NCI-H128 (cell line): ENCODE measurements around the gene BMP7.

ENCODE experiments used
- DNase-seq: peaks from one replicate; lab custom pipeline; 2025; ENCODE audit not compliant: unreplicated experiment; lab: John Stamatoyannopoulos, UW

Gene BMP7

DNA sequence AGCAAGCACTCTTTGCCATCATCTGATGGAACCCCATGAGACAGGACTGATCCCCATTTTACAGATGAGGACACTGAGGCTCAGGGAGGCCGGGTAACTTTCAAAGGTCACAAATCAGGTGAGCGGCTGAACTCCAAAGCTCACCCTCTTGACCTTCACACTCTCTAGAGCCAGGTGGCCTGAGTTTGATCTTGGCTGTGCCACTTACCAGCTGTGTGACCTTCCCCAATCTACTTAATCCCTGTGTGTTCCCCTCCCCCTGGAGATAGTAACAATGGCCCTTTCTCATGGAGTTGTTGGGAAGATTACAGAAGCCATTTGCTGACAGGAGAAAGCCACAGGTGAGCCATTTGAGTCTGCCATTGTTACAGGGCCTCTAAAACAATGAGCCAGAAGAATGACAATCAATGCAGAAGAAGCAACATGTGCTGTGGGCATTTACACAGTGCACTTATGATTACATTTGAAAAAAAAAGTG, 34.5 kb downstream of the BMP7 start:
- no peak for DNase-seq

DNA sequence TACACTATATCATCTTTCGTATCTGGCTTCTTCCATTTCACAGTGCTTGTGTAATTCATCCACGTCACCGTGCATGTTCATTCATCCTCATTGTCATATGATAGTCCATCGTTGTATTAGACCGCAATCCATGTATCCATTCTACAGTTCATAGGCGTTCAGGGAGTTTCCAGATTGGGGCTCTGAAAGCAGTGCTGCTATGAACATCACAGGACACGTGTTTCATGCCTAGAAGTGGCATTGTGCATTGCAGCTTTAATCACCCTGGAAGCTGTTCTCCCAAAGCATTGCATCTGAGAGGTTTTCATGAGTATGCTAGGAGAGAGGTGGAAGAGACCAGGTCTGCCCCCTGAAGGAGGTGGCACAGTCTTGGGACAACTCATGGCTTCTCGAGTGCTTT, 35.3 kb downstream of the BMP7 start:
- no peak for DNase-seq

DNA sequence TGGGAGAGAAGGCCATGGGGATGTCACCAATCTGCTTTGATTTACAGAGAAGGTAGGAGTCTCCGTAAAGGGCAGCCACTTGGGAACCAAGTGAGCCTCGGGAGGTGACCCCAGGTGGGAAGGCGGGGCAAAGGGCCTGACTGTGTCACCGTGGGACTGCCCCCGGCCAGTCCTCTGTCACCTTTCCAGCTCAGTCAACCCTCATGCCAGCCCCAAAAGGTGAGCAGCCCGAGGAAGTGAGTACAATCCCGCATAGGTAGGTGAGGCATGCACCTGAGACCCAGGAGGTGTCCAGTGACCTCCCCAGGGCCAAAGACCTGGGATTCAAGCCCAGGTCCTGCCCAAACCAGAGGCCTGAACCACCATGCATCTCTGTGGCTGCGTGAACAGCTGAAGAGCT, 36.2 kb downstream of the BMP7 start:
- no peak for DNase-seq

DNA sequence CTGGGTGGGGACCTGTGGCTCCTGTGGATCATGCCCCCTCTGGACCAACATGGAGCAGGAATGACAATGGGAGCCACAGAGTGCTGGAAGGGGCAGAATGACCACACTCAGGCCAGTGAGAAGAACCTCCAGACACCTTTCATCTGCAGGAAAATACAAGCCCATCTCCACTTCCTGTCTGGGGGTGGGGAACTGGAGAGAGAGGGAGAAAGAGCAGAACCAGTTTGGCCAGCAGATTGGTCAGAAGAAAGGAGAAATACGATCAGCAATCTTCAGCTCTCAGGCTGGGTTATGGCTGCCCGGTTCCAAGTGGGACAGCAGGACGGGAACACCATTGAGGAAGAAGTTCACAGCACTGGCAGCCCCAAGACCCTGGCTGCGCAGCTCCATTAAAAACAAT, 37.0 kb downstream of the BMP7 start:
- no peak for DNase-seq

DNA sequence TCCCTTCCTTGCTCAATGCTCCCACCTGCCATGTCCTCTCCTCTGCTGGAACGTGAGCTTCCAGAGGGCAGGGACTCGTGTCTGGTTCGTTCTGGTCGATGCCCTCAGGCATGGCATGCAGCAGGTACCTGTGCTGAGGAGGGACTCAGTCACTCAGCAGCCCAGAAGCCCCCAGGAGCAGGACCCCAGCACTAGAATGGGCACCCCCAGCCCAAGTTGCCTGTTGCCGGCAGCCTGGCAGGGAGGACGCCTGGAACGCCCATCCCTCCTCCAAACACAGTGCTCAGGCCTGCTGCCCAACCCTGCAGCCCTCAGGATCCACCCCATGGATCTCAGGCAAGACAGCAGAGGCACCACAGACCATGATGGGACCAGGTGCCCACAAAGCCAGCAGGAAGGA, 40.6 kb downstream of the BMP7 start:
- no peak for DNase-seq

DNA sequence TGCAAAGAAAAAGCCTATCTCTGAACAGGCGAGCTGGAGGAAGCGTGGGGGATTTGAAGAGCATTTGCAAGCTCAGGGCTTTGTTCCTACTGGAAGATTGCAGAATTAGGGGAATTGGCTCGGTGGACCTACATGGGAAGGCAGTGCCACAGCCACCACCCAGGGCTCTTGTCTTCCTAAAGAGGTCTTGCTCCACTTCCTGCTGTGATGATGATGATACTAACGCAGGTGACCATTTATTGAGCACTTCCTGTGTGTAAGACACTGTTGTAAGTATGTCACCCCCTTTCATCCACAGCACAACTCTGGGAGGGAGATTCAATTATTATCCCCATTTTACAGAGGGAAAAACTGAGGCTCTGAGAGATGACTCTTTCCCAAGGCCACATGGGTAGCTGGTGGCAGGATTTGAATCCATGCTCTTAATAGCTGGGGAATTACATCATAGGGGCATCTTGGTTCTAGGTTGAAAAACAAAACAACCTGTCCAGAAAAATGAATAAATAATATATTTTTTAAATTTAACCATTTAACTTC, 41.2 kb downstream of the BMP7 start:
- no peak for DNase-seq

DNA sequence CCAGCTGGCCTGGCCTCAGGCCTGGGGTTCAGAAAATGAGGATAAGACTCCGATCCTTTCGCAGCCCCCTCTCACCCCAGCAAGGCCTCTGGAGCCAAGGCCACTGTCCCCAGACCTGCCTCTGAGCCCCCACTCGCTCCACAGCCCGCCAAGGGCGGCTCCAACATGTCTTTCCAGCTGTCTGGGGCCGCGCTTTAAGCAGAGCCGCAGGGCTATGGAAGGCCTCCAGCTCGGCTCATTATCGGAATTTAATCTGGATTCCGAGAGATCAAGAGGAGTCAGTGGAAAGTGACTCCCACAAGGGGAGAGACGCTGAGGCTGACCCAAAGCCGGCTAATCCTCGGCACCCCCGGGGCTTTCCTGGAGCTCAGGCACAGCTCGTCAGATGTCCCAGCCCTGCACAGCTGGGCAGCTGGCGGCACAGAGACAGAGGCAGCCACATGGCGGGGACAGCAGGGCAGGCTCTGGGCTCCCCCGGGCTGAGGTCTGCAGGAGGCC, 41.8 kb downstream of the BMP7 start:
- DNase-seq = no peak

DNA sequence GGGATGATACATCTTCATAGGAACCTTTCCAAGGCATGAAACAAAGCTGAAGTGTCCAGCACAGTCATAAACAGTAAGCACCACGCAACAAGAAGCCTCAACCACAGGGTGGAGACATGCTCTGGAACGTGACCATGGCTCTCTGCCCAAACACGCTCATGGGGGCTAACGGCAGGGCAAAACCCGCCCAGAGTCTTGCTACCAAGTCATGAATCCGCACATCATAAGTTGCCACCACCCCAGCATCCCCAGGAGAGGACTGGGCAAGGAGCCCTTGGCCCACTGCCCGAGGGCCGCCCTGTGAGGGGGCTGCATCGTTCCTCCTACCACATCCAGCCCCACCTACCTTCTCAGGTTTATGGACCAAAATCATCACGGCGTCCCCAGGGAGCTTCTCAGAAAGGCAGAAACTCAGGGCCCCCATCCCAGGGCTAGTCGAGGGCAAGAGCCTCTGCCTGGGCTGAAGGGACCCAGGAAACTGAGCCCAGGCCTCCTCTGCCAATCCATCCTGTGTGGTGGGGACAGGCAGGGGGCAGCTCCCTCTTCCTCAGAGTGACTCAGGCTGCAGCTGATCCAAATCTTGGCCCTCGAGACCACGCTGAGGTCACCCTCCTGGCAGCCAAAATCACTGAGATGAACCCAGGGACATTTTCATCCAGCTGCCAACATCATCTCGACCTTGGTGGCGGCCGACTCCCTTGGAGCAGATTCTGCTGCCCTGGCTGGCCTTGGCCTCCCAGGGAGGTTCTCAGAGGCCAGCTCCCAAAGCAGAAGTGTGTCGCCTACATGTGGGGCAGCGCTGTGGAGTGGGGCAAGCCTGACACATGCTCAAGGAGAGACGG, 42.6 kb downstream of the BMP7 start:
- no peak for DNase-seq

DNA sequence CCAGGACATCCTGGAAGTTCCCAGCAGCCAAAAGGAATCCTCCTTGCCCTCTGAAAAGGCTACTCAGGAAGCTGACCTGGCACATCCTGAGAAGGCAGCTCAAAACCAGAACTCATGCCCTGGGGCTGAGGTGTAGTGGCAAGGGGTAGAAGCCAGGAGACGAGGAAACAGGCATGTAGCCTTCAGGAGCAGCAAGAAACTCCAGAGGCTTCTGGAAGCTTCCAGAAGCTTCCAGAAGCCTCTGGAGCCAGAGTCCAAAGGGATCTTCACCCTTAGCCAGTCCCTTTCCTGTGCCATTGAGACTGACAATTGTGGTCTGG, 43.9 kb downstream of the BMP7 start:
- DNase-seq = no peak

DNA sequence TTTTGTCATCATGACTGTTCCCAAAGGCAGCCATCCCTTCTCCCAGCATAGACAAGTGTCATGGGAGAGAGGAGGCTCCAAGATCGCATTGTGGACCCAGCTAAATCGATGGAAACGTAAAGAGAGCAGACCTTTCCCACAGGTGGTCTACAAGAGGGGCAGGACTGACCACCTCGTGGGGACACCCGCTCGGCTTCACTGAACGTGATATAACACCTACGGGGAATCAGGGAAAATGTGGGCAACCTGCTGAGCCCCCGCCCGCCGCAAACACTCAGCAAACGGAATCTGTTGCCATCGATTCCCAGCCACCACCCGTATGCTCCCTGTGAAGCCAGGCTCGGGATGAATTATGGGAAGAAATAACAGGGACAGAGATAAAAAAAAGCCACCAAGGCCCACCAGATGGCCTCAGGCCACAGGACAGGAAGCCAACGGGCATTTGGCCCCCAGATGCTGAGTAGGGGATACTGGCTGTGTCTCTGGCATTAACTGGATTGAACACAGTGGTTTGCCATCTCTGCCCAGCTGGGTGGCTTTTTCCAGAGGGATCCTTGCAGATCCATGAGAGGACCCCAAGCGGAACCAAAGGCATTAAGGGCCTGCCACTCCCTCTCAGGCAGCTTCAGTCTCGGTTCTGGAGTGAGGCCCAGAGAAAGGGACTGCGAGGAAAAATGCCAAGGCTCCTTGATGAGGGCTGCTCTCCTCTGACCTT, 44.4 kb downstream of the BMP7 start:
- DNase-seq = no peak

DNA sequence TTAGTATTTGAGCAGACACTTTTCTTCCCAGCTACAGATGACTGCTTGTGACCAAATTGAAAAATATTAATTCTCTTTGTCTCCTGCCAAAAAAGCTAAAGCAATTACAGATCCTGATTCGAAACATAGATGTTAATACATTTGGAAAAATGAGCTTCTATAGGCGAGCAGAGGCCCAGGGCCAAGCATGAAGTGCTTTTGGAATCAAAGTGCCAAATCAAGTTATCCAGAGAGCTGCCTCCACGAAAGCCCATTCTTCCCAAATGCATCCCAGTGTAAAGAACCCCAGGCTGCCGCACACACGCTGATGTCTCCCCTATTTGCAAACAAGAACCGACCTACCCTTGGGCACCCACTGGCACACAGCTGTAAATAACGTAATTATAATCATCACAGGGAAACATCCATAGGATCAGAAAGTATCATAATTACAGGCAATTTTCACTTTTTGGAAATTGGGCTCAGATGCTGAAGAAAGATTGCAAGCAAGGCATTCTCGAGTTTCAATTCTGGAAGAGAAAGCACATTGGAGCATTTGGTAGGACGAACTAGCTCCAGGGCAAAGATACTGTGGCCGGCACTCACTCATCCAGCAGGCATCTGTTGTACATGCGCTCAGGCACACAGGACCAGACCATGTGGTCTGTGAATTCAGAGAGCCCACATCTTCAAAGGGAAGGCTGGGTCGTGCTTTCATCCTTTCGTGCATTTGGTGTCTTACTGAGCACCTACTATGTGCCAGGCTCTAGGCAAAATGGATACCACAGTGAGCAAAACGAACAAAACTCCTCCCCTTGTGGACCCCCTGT, 45.9 kb downstream of the BMP7 start:
- no peak for DNase-seq

DNA sequence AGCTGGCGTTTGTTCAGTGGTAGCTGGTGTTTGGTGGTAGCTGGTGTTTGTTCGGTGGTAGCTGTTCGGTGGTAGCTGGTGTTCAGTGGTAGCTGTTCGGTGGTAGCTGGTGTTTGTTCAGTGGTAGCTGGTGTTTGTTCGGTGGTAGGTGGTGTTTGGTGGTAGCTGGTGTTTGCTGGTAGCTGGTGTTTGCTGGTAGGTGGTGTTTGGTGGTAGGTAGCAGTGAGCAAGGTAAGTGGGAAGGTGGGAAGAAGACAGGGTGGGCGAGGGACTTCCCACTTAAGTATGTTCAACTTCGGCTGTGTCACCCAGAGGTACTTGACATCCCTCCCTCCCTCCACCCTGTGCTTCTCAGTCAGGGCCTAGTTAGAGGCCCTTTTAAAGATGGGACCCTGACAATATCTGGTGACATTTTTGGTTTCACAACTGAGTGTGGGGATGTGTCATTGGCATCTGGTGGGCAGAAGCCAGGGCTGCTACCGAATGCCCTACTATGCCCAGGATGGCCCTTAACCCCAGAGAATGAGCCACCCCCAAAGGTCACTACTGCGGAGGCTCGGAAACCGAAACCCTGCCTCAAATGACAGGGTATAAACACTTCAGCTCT, 47.3 kb downstream of the BMP7 start:
- no peak for DNase-seq

DNA sequence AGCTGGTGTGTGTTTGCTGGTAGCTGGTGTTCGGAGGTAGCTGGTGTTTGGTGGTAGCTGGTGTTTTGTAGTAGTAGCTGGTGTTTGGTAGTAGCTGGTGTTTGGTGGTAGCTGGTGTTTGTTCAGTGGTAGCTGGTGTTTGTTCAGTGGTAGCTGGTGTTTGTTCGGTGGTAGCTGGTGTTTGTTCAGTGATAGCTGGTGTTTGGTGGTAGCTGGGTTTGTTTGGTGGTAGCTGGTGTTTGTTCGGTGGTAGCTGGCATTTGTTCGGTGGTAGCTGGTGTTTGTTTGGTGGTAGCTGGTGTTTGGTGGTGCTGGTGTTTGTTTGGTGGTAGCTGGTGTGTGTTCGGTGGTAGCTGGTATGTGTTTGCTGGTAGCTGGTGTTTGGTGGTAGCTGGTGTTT, 48.0 kb downstream of the BMP7 start:
- DNase-seq = no peak

DNA sequence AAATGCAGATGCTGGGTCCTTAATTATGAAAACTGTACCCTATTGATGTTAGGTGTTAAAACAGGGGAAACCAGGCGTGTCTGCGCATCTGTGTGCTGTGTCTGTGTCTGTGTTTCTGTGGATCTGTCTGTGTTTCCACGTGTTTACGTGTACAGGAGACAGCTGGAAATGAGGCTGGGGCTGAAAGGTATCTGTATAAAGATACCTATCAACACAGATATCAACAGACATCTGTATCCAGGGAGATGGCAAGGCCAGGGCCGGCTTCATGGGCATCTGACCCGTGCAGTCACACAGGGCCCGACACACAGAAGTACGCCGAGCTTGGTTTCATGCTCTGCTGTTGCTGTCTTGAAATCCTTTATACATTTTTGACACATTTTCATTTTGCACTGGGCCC, 48.6 kb downstream of the BMP7 start:
- no peak for DNase-seq

DNA sequence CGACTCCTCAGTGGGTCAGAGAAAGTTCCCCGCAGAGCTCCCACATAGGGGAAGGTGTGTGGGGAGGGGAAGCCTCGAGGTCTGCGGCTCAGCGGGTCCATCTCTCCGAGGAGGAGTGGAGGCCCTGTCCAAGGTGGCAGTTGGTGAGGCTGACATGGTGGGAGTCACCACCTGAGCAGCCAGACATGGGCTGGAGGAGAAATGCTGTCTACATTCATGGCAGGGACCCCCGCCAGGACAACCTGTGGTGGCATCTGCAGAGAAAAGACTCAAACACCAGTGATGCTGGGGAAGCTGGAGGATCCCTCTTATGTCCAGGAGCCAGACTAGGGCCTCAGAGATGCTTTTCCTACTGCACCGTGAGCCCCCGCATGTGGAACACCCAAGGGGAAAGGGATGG, 49.8 kb downstream of the BMP7 start:
- DNase-seq = no peak

DNA sequence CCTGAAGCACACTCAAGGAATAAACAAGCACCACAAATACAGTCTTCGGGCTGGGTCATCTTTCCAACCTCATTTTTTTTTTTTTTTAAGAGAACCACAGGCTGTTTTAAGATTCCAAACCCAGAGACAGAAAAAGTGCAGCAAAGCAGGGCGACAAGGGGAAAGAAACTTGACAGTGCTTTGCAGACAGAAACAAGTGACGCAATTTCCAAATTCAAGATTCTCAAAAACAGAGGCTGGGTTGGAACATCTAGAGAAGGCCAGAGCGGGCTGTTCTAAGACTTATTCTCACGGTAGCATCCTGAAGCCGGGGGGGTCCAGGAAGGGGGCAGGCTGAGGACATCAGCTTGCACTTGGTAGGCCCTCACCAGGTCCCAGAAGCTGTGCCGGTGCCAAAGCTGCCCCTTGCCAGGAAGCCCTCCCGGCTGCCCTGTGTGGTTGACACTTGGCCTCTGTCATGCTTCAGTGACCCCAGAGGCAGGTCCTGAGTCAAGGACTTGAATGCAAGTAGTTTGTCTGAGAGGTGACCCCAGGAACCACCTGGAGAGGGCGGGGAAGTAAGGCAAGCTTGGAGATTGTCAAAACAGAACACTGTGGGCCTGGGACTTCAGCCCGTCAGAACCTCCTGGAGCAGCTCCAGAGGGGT, 50.5 kb downstream of the BMP7 start:
- no peak for DNase-seq

DNA sequence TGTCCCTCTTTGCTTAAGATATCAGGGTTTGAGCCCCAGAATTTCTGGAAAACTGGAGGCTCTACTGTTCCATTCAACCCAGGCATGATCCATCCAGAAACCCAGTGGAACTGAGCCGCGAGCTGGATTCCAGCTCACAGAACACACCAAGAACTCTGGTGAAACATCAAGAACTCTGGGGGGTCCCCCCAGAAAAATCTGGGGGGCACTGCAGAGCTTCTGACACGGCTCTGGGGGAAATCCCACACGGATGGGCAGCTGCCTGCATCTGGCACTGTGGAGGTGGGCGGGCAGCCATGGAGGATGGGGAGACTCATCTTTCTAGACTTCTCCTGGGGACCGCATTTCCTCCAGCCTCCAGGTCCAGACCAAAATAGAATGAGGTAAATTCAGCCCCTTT, 51.0 kb downstream of the BMP7 start:
- no peak for DNase-seq

DNA sequence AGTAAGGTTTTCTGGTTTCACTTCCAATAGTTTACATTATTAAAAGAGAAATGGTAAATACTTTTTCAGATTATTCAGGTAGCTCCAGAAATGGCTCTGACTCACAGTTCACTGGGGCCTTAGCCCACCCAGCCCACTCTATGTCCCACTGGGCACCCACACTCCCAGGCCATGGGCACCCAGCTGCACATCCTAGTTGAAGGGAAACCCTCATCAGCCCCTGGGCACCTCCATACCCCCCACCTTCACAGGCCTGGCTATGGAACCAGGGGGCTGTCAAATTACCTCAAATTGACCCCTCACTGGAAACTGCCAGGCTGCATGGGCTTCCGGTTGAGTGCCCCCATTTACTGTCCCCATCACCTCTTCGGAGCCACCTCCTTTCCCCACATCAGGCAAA, 51.5 kb downstream of the BMP7 start:
- DNase-seq = no peak

DNA sequence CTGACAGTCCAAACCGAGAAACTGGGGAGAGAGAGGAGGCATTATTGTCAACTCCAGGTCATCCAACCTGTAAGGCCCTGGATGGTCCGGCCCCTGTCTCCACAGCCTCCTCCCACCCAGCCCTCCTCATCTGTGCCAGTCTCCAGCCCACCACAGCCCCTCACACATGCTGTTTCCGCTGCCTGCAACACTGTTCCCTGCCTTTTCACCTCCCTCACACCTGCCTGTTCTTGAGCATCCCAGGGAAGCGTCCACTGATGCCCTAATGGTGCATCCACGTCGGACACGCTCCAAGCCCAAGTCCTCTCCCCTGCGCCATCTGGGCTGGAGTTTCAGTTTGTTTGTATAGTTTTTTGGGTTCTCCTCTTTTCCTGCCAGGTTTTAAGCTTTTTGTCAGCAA, 52.0 kb downstream of the BMP7 start:
- no peak for DNase-seq

DNA sequence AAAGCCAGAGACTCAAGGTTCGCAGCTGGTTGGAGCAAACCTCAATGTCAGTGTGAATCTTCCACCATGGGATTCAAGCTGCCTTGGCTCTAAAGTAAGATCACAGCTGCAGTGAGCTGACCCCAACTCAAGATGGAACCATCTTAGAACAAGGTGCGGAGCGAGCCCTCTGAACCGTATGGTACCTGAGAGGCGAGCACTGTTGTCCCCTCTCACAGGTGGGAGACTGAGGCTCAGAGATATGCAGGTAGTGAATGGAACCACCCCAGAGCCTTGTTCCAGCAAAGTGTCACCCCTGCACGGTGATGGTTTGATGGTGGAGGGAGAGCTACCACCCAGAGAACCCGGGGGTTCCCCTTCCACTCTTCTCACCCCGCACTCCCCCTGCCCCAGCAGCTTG, 52.5 kb downstream of the BMP7 start:
- no peak for DNase-seq

DNA sequence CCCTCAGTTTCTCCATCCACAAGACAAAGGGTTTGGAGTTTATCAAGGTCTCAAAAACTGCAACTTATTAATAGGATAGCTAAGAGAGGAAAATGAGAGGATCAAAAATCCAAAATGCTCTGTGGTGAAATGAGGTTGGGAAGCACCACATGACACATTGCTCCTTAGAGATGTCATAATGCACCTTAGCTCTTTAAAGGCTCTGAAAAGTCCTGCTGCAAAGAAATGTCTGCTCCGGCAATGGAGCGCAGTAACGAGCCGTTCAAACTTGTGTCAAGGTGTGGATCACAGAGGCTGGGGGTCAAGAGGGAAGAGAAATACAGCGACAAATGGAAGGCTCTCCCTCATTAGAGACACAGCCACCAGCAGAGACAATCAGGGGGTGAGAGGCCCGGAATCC, 53.1 kb downstream of the BMP7 start:
- no peak for DNase-seq
